H1 (cell line): ENCODE measurements around the gene LRRK1. TPM values are rescaled to one million over a fixed set of nuclear protein-coding genes. Genes with fewer than 3 reads are reported as not detected.

Experiments used
- CTCF ChIA-PET: fragments of 300-600 bp; sonication (Branson Sonifier 250); formaldehyde crosslinking; loops from one replicate; lab custom pipeline; 2021; ENCODE audit not compliant: partially characterized antibody; lab: Charles Lee
- POLR2A ChIA-PET: fragments of 300-600 bp; sonication (Branson Sonifier 250); formaldehyde crosslinking; loops from one replicate; lab custom pipeline; 2021; ENCODE audit warnings: inconsistent platforms; ENCODE audit not compliant: partially characterized antibody; lab: Charles Lee
- DNase-seq, 2 experiments: peaks; one replicate each; pipeline versions ENCODE4 v3.0.0 to v3.0.0-alpha.2; 2010 to 2022; ENCODE audit warnings: low spot score in 2 of 2, low read depth in 1 of 2, mixed read lengths in 1 of 2
- FAIRE-seq: peaks from 2 replicates; lab custom pipeline; 2011; peaks lifted over from hg19 to GRCh38; lab: Jason Lieb, UNC
- H2AFZ ChIP-seq: 2 replicates; pipeline ENCODE4 v1.8.1; 2012; ENCODE audit warnings: low read length, inconsistent platforms
- H2AK5ac ChIP-seq: 2 replicates; pipeline ENCODE4 v1.6.1; 2013; ENCODE audit warnings: low read depth, low read length
- H2BK120ac ChIP-seq: replicated peaks from 2 replicates; pipeline ENCODE3; 2013; ENCODE audit warnings: low read depth, low read length, inconsistent platforms
- H2BK12ac ChIP-seq: 2 replicates; pipeline ENCODE4 v1.6.1; 2013; ENCODE audit warnings: low read depth, low read length
- H2BK15ac ChIP-seq: 2 replicates; pipeline ENCODE4 v1.6.1; 2013; ENCODE audit warnings: low read length
- H2BK20ac ChIP-seq: 2 replicates; pipeline ENCODE4 v1.6.1; 2013; ENCODE audit warnings: low read length
- H2BK5ac ChIP-seq: 2 replicates; pipeline ENCODE4 v1.6.1; 2013; ENCODE audit warnings: low read depth, low read length
- H3K14ac ChIP-seq: 2 replicates; pipeline ENCODE4 v1.6.1; 2013; ENCODE audit warnings: inconsistent platforms; ENCODE audit not compliant: insufficient read length
- H3K18ac ChIP-seq: 2 replicates; pipeline ENCODE4 v1.6.1; 2013; ENCODE audit warnings: low read length; ENCODE audit errors: extremely low read depth
- H3K23ac ChIP-seq: 2 replicates; pipeline ENCODE4 v1.6.1; 2013; ENCODE audit warnings: inconsistent platforms; ENCODE audit not compliant: insufficient read length
- H3K23me2 ChIP-seq: 2 replicates; pipeline ENCODE4 v1.6.1; 2013; ENCODE audit warnings: low read depth, low read length
- H3K27ac ChIP-seq: 2 replicates; pipeline ENCODE4 v1.6.1; 2011; ENCODE audit warnings: low read depth, low read length, inconsistent platforms
- H3K27me3 ChIP-seq, 4 experiments: replicated peaks in 1 of 4; 1 replicate in 1 of 4; 2 replicates in 3 of 4; pipeline versions ENCODE4 v1.6.1 to v1.8.1; 2011 to 2013; ENCODE audit warnings: low read length in 3 of 4, mild to moderate bottlenecking in 3 of 4, inconsistent platforms in 2 of 4, mixed read lengths in 2 of 4, moderate library complexity in 1 of 4; ENCODE audit not compliant: control insufficient read depth in 3 of 4, insufficient read depth in 3 of 4; ENCODE audit errors: extremely low read depth in 1 of 4
- H3K36me3 ChIP-seq, 4 experiments: 2 replicates each; pipeline versions ENCODE4 v1.6.1 to v1.8.1; 2011 to 2013; ENCODE audit warnings: mild to moderate bottlenecking in 4 of 4, low read length in 3 of 4, moderate library complexity in 2 of 4, control low read depth in 1 of 4, inconsistent platforms in 1 of 4; ENCODE audit not compliant: insufficient read depth in 4 of 4, control insufficient read depth in 2 of 4
- H3K4ac ChIP-seq: replicated peaks from 2 replicates; pipeline ENCODE3; 2013; ENCODE audit warnings: low read length, low read depth, mixed read lengths, inconsistent platforms; ENCODE audit not compliant: insufficient read length
- H3K4me1 ChIP-seq, 4 experiments: replicated peaks in 1 of 4; 1 replicate in 1 of 4; 2 replicates in 3 of 4; pipeline versions ENCODE4 v1.6.1 to v1.8.1; 2011 to 2013; ENCODE audit warnings: low read length in 3 of 4, inconsistent platforms in 2 of 4, mixed read lengths in 1 of 4; ENCODE audit not compliant: insufficient read depth in 4 of 4, control insufficient read depth in 3 of 4
- H3K4me2 ChIP-seq, 2 experiments: 2 replicates each; pipeline versions ENCODE4 v1.6.1 to v1.8.1; 2011 to 2013; ENCODE audit warnings: low read depth in 2 of 2, low read length in 2 of 2, control low read depth in 1 of 2, inconsistent platforms in 1 of 2, mild to moderate bottlenecking in 1 of 2; ENCODE audit not compliant: insufficient read depth in 1 of 2
- H3K4me3 ChIP-seq, 4 experiments: fragments of 200-600, 300-600 bp in 1 of 4; sonication (generic), shearing (Covaris generic), sonication (Bioruptor Twin) in 1 of 4; 2 replicates each; pipeline versions ENCODE4 v1.5.1 to v1.8.1; 2011 to 2016; ENCODE audit warnings: low read length in 4 of 4, low read depth in 3 of 4, control low read depth in 2 of 4, inconsistent platforms in 2 of 4, mild to moderate bottlenecking in 2 of 4, mixed read lengths in 1 of 4, moderate library complexity in 1 of 4; ENCODE audit not compliant: insufficient read depth in 2 of 4; ENCODE audit errors: extremely low read depth in 1 of 4
- H3K56ac ChIP-seq: replicated peaks from 2 replicates; pipeline ENCODE3; 2013; ENCODE audit warnings: low read depth, mild to moderate bottlenecking, mixed read lengths, low read length, inconsistent platforms; ENCODE audit not compliant: insufficient read length
- H3K79me1 ChIP-seq: 2 replicates; pipeline ENCODE4 v1.6.1; 2013; ENCODE audit warnings: low read depth, low read length, control low read depth
- H3K79me2 ChIP-seq, 2 experiments: 2 replicates each; pipeline versions ENCODE4 v1.6.1 to v1.8.1; 2012 to 2013; ENCODE audit warnings: low read length in 2 of 2, mild to moderate bottlenecking in 2 of 2, inconsistent platforms in 1 of 2; ENCODE audit not compliant: insufficient read depth in 2 of 2, control insufficient read depth in 1 of 2
- H3K9ac ChIP-seq, 4 experiments: replicated peaks in 1 of 4; 1 replicate in 1 of 4; 2 replicates in 3 of 4; pipeline versions ENCODE4 v1.6.1 to v1.8.1; 2011 to 2013; ENCODE audit warnings: low read depth in 3 of 4, low read length in 3 of 4, control low read depth in 2 of 4, mild to moderate bottlenecking in 2 of 4, moderate library complexity in 2 of 4, inconsistent platforms in 1 of 4; ENCODE audit errors: extremely low read depth in 1 of 4
- H3K9me3 ChIP-seq, 2 experiments: 2 replicates each; pipeline versions ENCODE4 v1.6.1 to v1.8.1; 2012 to 2013; ENCODE audit warnings: mild to moderate bottlenecking in 2 of 2, moderate library complexity in 2 of 2, control low read depth in 1 of 2, inconsistent platforms in 1 of 2, low read depth in 1 of 2, low read length in 1 of 2, mixed read lengths in 1 of 2; ENCODE audit not compliant: insufficient read depth in 2 of 2
- H4K20me1 ChIP-seq, 2 experiments: replicated peaks in 1 of 2; 2 replicates each; pipeline versions ENCODE3 to v1.8.1; 2011 to 2013; ENCODE audit warnings: inconsistent platforms in 2 of 2, low read length in 2 of 2, mild to moderate bottlenecking in 1 of 2; ENCODE audit not compliant: insufficient read depth in 2 of 2, control insufficient read depth in 1 of 2
- H4K5ac ChIP-seq: 2 replicates; pipeline ENCODE4 v1.6.1; 2013; ENCODE audit warnings: low read length, low read depth, mixed read lengths, inconsistent platforms; ENCODE audit not compliant: insufficient read length
- H4K8ac ChIP-seq: 2 replicates; pipeline ENCODE4 v1.8.0; 2013; ENCODE audit warnings: mild to moderate bottlenecking, moderate library complexity, low read length, inconsistent platforms; ENCODE audit not compliant: insufficient read depth; ENCODE audit errors: extremely low read depth
- H4K91ac ChIP-seq: replicated peaks from 2 replicates; pipeline ENCODE3; 2013; ENCODE audit warnings: low read length, mixed read lengths, inconsistent platforms; ENCODE audit not compliant: insufficient read length
- E2F6 ChIP-seq: IDR thresholded peaks from 2 replicates; pipeline ENCODE4 v1.6.1; 2012; ENCODE audit warnings: inconsistent platforms
- RXRA ChIP-seq: IDR thresholded peaks from 2 replicates; pipeline ENCODE4 v1.6.1; 2011; ENCODE audit warnings: low read depth, mild to moderate bottlenecking, low read length, moderate library complexity; ENCODE audit not compliant: insufficient read depth
- SRF ChIP-seq: IDR thresholded peaks from 2 replicates; pipeline ENCODE4 v1.6.1; 2011; ENCODE audit warnings: mild to moderate bottlenecking, low read depth, low read length, moderate library complexity
- SUZ12 ChIP-seq: fragments of 200-600 bp; sonication (generic); IDR thresholded peaks from 2 replicates; pipeline ENCODE4 v1.6.1; 2012; ENCODE audit warnings: mild to moderate bottlenecking, inconsistent platforms, low read length, moderate library complexity, mixed read lengths
- WGBS, 2 experiments: shearing (Covaris generic) in 1 of 2; methylation state at CpG; one replicate each; pipeline versions ENCODE4 v1.1.6 to v1.1.7; 2013 to 2015; ENCODE audit warnings: low lambda C conversion rate in 2 of 2, mixed read lengths in 2 of 2, inconsistent platforms in 1 of 2, low coverage in 1 of 2, missing lambda C conversion rate in 1 of 2; ENCODE audit not compliant: insufficient replicate concordance in 2 of 2, insufficient coverage in 1 of 2, insufficient read length in 1 of 2; ENCODE audit errors: extremely low coverage in 1 of 2, missing lambda C conversion rate in 1 of 2; 5-methylcytosine and 5-hydroxymethylcytosine counted together
- polyA plus RNA-seq, 7 experiments: library from polyadenylated mRNA; depleted of rRNA in 3 of 7; stranded (reverse) in 5 of 7; unstranded in 2 of 7; fragments of >200 nt in 5 of 7; fragments of 200-250 nt in 2 of 7; gene quantifications; 1 replicate in 5 of 7; 2 replicates in 1 of 7; 4 replicates in 1 of 7; pipeline versions ENCODE4 v1.2.1 to v1.2.3, GENCODE V29; 2011 to 2013; ENCODE audit warnings: missing spikeins in 2 of 7, mixed read lengths in 2 of 7
- total RNA-seq: library from RNA; stranded (reverse); fragmentation: NEBNext Ultra II Directional; extraction: Animal tissue kit (Norgen Biotek cat#: 25700); gene quantifications from 2 replicates; pipeline ENCODE4 v1.2.1, GENCODE V29; 2021

LRRK1 gene
- total and polyA plus RNA-seq, 2 of the 8 experiments (the other 6 are each of a cell fraction or from before 2014, with no cell fraction given) = 1.2 to 3.6 TPM

- Histone ChIP-seq H3K4me3 (no peak overlapping the region), H3K18ac (no peak overlapping the region), H2BK120ac (no peak overlapping the region), H4K8ac (no peak overlapping the region), H2BK20ac (no peak overlapping the region), H3K23ac (no peak overlapping the region), H4K5ac (no peak overlapping the region), H3K4me1 (peaks cover 0 to 7% (median 2%) of the 10 kb centered on the region in 4 experiments; a peak in 2 of 7 replicates), H3K36me3 (no peaks in the 10 kb centered on the region), H2BK5ac (no peak overlapping the region), H3K27ac (no peak overlapping the region), H3K56ac (no peak overlapping the region), H3K27me3 (peaks cover 0 to 2% (median 1%) of the 10 kb centered on the region in 4 experiments; a peak in 5 of 7 replicates), H3K79me1 (no peaks in the 10 kb centered on the region), H2AFZ (no peak overlapping the region), H3K9me3 (no peaks in the 10 kb centered on the region), H3K4ac (no peak overlapping the region), H3K4me2 (no peak overlapping the region), H3K23me2 (no peaks in the 10 kb centered on the region), H2BK12ac (no peak overlapping the region), H3K14ac (no peak overlapping the region), H2BK15ac (no peak overlapping the region), H3K9ac (no peak overlapping the region), H3K79me2 (no peaks in the 10 kb centered on the region), H2AK5ac (no peak overlapping the region), H4K20me1 (peaks cover 0 to 1% of the 10 kb centered on the region in 2 experiments), H4K91ac (no peak overlapping the region)
- POLR2A ChIA-PET = no interaction called here
- FAIRE-seq (no peak), DNase-seq (no peak)
- 93% methylated on average over 22 of the region's 22 CpGs; no CpG with 5 or more reads in 1 of the 2 experiments for WGBS, 2 experiments
- CTCF ChIA-PET = interaction anchor here (0.9 to 2.9 kb wide), 4 partner anchors 14 to 23 kb away, joined by 3 to 16 read pairs (median 6); no protein-coding TSS in a partner anchor
- TF ChIP-seq SRF = no peak
- TF ChIP-seq E2F6 = no peak
- no peak for TF ChIP-seq RXRA
- TF ChIP-seq SUZ12 = no peak
Observed at GRCh38 chr15:100887211-100887913, 31.8 kb upstream of the LRRK1 start.
